Sigmoid colon (tissue), 7 donors: ENCODE results near the gene TRAM2. TPM values are rescaled to one million over a fixed set of nuclear protein-coding genes. Genes with fewer than 3 reads are reported as not detected.

Source experiments
- DNase-seq: peaks from one replicate; pipeline ENCODE4 v3.0.0-alpha.2; 2019
- H3K27ac ChIP-seq, 4 donors: fragments of 200-600 bp; sonication (generic); one replicate each; pipeline ENCODE4 v1.5.1; 2016 to 2019; ENCODE audit warnings: mild to moderate bottlenecking in 1 of 4
- H3K27me3 ChIP-seq, 3 donors: fragments of 200-600 bp; sonication (generic); one replicate each; pipeline ENCODE4 v1.5.1; 2019; ENCODE audit warnings: mild to moderate bottlenecking in 1 of 3
- H3K36me3 ChIP-seq, 4 donors: fragments of 200-600 bp; sonication (generic); one replicate each; pipeline ENCODE4 v1.5.1; 2016 to 2019
- H3K4me1 ChIP-seq, 4 donors: fragments of 200-600 bp; sonication (generic); one replicate each; pipeline ENCODE4 v1.5.1; 2017 to 2019
- H3K4me3 ChIP-seq, 4 donors: fragments of 200-600 bp; sonication (generic); one replicate each; pipeline ENCODE4 v1.5.1; 2017 to 2019; ENCODE audit warnings: mild to moderate bottlenecking in 2 of 4, moderate library complexity in 1 of 4
- H3K9me3 ChIP-seq, 4 donors: fragments of 200-600 bp in 3 of 4; sonication (generic) in 3 of 4; one replicate each; pipeline versions ENCODE4 v1.5.1 to v1.6.1; 2013 to 2019
- CTCF ChIP-seq, 4 experiments: fragments of 450-650 bp in 3 of 4; fragments of 200-600 bp in 1 of 4; IDR thresholded peaks; one replicate each; pipeline ENCODE4 v1.5.1; 2016 to 2019; ENCODE audit warnings: antibody characterized with exemption in 4 of 4, mild to moderate bottlenecking in 3 of 4, moderate library complexity in 2 of 4
- EP300 ChIP-seq, 4 donors: sonication (generic); formaldehyde crosslinking; IDR thresholded peaks; one replicate each; pipeline ENCODE4 v1.6.1; 2017; ENCODE audit warnings: antibody characterized with exemption in 4 of 4
- POLR2A ChIP-seq, 2 donors: fragments of 450-650 bp; IDR thresholded peaks; one replicate each; pipeline ENCODE4 v1.6.1; 2016; ENCODE audit warnings: antibody characterized with exemption in 2 of 2, mild to moderate bottlenecking in 2 of 2, moderate library complexity in 2 of 2
- POLR2AphosphoS5 ChIP-seq, 4 donors: sonication (generic); formaldehyde crosslinking; IDR thresholded peaks; one replicate each; pipeline ENCODE4 v1.6.1; 2017; ENCODE audit warnings: antibody characterized with exemption in 4 of 4
- WGBS, 2 donors: extraction: QIAGEN DNeasy Blood & Tissue Kit; methylation state at CpG; one replicate each; pipeline ENCODE4 v1.1.7; 2013; 5-methylcytosine and 5-hydroxymethylcytosine counted together
- intact Hi-C: fragments of 100-400 bp; cut with DNase I; formaldehyde crosslinking; loops from one replicate; pipeline ENCODE4 v1.15.1; 2023
- polyA plus RNA-seq, 3 donors: library from polyadenylated mRNA; stranded (reverse); fragments of 200-250 nt; gene quantifications; one replicate each; pipeline ENCODE4 v1.2.3, GENCODE V29; 2013
- total RNA-seq, 4 donors: library from RNA; depleted of rRNA; stranded (reverse); fragments of >200 nt; gene quantifications; one replicate each; pipeline ENCODE4 v1.1.0, GENCODE V29; 2016
- donor health status: healthy with polysubstance abuse.
- donor health status: Bipolar disorder and iron deficiency.
- donor health status: healthy.

The TRAM2 gene
- total and polyA plus RNA-seq, 7 donors: 1.8 to 15.0 (median 10.7) TPM

DNA sequence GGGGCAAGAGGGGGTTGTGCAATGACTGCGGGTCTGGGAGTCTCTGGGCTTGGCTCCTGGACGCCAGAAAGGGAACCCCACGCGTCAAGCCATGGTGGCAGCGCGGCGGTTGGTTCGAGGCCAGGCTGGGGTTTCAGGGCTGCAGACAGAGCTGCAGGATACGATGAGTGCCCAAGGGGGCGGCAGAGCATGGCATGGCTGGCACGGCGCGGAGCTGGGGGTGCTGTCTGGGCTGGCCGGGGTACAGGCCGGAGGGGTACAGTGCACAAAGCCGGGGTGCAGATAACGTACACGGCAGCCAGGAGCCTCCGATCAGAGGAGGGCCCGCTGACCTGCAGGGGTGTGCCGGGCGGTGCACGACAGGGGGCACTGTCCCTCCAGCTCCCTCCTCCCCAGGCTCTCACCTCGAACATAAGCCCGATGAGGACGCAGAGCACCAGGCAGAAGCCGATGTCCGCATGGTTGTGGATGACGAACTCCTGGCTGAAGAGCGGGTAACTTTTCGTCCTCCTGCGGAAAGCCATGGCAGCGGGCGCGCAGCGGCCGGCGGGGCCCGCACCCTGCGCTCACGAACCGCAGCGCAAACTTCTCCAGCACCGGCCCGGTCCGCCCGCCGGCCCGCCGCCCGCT lies 353 bp downstream of the TRAM2 start:
- Histone ChIP-seq H3K36me3 (no peaks in the 10 kb centered on the region), H3K4me3 (peak overlapping the region; percentile 63 to 91 (median 77)), H3K4me1 (peaks cover 0 to 56% (median 47%) of the 10 kb centered on the region in 4 donors), H3K9me3 (no peaks in the 10 kb centered on the region), H3K27ac (peak overlapping the region; percentile 94 to 98 (median 97)), H3K27me3 (no peaks in the 10 kb centered on the region)
- peak; percentile 86 for DNase-seq
- TF ChIP-seq EP300 (IDR thresholded peaks at IDR 0.05) (no peak), POLR2A (IDR thresholded peaks at IDR 0.05) (peak in 1 of 2 donors; percentile 15), POLR2AphosphoS5 (IDR thresholded peaks at IDR 0.05) (peak; percentile 37 to 88 (median 82)), CTCF (IDR thresholded peaks at IDR 0.05) (peak; percentile 16 to 50 (median 36))
- intact Hi-C loops: loop anchor here (2.0 to 10.0 kb wide), 5 partner anchors 20 to 292 kb away; partner anchors contain the start of gene MCM3
- 4 to 5% methylated on average over 51 of the region's 51 CpGs for WGBS, 2 donors

DNA sequence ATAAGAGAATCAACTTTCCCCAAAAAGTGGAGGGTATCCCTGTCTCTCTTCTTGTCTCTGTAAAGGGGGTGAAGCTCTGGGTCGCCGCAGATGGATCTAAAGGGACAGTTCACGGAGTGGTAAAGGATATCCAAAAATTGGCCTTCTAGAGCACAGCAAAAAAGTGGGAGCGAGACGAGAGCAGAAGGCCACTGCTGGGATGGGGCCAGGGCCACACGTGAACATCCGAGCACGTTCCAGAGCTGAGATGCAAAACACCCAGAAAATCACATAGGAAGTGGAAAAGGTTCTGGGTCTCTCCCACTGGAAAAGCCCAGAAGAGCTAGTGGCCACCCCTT lies 837 bp downstream of the TRAM2 start:
- intact Hi-C loops: loop anchor here (2.0 to 10.0 kb wide), 5 partner anchors 21 to 291 kb away; partner anchors contain the start of gene MCM3
- peak overlapping the region; percentile 63 to 91 (median 77) for H3K4me3 ChIP-seq
- H3K36me3 ChIP-seq: no peaks in the 10 kb centered on the region
- peaks cover 0 to 61% (median 52%) of the 10 kb centered on the region in 4 donors for H3K4me1 ChIP-seq
- TF ChIP-seq CTCF (IDR thresholded peaks at IDR 0.05) (no peak), EP300 (IDR thresholded peaks at IDR 0.05) (no peak), POLR2A (IDR thresholded peaks at IDR 0.05) (no peak), POLR2AphosphoS5 (IDR thresholded peaks at IDR 0.05) (peak in 1 of 4 donors; percentile 7)
- H3K9me3 ChIP-seq: no peaks in the 10 kb centered on the region
- H3K27ac ChIP-seq: peak overlapping the region; percentile 94 to 98 (median 97)
- peak; percentile 82 for DNase-seq
- no peaks in the 10 kb centered on the region for H3K27me3 ChIP-seq
- 73 to 76% methylated on average over 8 of the region's 8 CpGs for WGBS, 2 donors

DNA sequence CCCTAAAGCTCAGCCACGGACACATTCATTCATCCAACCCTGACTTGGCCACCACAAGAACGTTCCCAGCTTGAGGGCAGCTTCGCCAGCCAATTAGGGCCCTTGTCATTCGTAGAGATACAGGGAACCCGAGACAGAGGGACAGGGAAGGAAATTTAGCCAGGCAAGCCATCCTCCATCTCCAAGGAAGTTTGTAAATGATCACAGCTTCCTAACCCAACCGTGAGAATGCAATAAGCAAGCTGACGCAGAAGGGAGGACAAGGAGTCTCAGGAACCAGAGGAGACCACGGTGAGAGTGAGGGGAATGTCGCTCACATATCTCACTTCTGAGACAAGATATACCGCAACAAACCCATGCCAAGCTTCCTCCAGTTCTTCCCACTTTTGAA lies 1.4 kb downstream of the TRAM2 start:
- peak overlapping the region; percentile 94 to 98 (median 97) for H3K27ac ChIP-seq
- intact Hi-C loops: loop anchor here (5.0 to 10.0 kb wide), 3 partner anchors 33 to 291 kb away; partner anchors contain the start of gene MCM3
- no peak for DNase-seq
- WGBS, 2 donors: 73 to 84% methylated on average over 10 of the region's 10 CpGs
- no peaks in the 10 kb centered on the region for H3K36me3 ChIP-seq
- no peak for TF ChIP-seq EP300 (IDR thresholded peaks at IDR 0.05)
- TF ChIP-seq POLR2AphosphoS5 (IDR thresholded peaks at IDR 0.05): no peak
- peaks cover 0 to 66% (median 57%) of the 10 kb centered on the region in 4 donors for H3K4me1 ChIP-seq
- peak overlapping the region; percentile 63 to 91 (median 77) for H3K4me3 ChIP-seq
- no peaks in the 10 kb centered on the region for H3K9me3 ChIP-seq
- H3K27me3 ChIP-seq: no peaks in the 10 kb centered on the region

DNA sequence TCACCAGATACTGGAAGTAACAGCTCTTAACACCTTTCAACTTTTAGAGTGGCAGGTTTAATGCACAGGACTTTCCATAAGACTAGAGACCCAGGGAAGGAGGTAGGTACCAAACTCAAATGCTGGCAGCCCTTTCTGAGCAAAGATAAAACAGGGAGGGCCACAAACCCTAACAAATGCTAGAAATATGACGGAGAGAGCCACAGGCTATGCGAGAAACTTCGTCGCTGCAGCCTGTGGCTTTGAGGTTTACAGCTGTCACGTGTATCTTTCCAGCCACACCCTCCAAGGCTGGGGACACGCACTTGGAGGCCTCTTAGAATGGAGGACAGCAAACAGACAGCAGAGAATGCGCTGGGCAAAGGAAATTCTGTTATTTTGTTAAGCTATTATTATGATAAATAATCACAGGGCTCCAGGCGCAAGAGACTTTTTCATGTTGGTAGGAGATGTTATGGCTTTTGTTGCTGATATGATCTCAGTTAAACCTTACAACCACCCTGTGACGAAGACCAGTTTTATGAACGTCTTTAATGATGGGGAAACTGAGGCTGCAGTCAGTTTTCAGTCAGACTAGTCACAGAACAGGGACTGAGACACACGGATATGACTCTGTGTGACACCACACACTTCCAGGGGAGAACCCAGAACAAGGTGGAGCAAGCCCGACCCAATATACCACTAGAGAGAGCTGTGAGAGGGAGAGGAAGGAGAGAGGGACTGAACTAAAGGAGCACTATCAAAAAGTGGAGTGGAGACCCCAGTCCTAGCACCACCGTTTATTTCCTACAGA lies 2.0 kb downstream of the TRAM2 start:
- 29 to 31% methylated on average over 13 of the region's 13 CpGs for WGBS, 2 donors
- no peaks in the 10 kb centered on the region for H3K9me3 ChIP-seq
- TF ChIP-seq EP300 (IDR thresholded peaks at IDR 0.05) (no peak), POLR2AphosphoS5 (IDR thresholded peaks at IDR 0.05) (peak in 2 of 4 donors; percentile 12 to 46)
- peaks cover 0 to 72% (median 63%) of the 10 kb centered on the region in 4 donors for H3K4me1 ChIP-seq
- intact Hi-C loops: loop anchor here (5.0 to 10.0 kb wide), 3 partner anchors 33 to 290 kb away; partner anchors contain the start of gene MCM3
- peak overlapping the region; percentile 63 to 91 (median 77) for H3K4me3 ChIP-seq
- DNase-seq: peak; percentile 73
- H3K27me3 ChIP-seq: no peaks in the 10 kb centered on the region
- no peaks in the 10 kb centered on the region for H3K36me3 ChIP-seq
- H3K27ac ChIP-seq: peak overlapping the region; percentile 94 to 98 (median 97)

DNA sequence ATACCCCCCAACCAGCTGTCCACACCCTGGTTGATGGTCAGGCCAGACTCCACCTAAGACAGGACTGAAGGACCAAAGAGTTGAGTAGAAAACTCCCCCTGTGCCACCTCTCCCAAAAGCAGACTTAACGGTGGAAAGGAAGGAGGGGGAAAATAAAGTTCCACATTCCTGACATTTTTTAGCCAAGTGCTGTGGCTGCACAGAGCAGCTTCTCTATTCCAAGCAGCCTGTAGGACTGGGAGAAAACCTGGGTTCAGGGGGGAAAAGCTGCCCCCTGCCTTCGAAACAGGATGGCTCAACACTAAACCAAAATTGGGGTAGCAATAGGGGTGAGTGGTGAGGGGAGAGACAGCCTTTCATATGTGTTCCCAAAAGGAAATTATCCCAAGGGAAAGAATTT lies 3.6 kb downstream of the TRAM2 start:
- Histone ChIP-seq H3K9me3 (no peaks in the 10 kb centered on the region), H3K4me3 (peak overlapping the region in 2 of 4 donors; percentile 0 to 6), H3K36me3 (no peaks in the 10 kb centered on the region), H3K4me1 (peaks cover 0 to 87% (median 76%) of the 10 kb centered on the region in 4 donors), H3K27ac (peak overlapping the region; percentile 94 to 98 (median 97)), H3K27me3 (no peaks in the 10 kb centered on the region)
- 66 to 68% methylated on average over 2 of the region's 2 CpGs for WGBS, 2 donors
- no peak for DNase-seq
- TF ChIP-seq POLR2AphosphoS5 (IDR thresholded peaks at IDR 0.05): no peak
- TF ChIP-seq CTCF (IDR thresholded peaks at IDR 0.05): no peak
- no peak for TF ChIP-seq POLR2A (IDR thresholded peaks at IDR 0.05)
- no peak for TF ChIP-seq EP300 (IDR thresholded peaks at IDR 0.05)
- intact Hi-C loops: loop anchor here (1.0 to 10.0 kb wide), 2 partner anchors 156 to 288 kb away; partner anchors contain the start of gene MCM3
